HL-60 (cell line): Measurements from ENCODE around the gene NINJ1.

ENCODE experiments used
- CTCF ChIP-seq: IDR thresholded peaks from one replicate; pipeline ENCODE4 v1.5.1; 2011; ENCODE audit warnings: low read length, control low read depth, inconsistent platforms; ENCODE audit not compliant: insufficient read depth
- GABPA ChIP-seq: IDR thresholded peaks from 2 replicates; pipeline ENCODE4 v1.6.1; 2012; ENCODE audit warnings: low read depth
- POLR2AphosphoS5 ChIP-seq: IDR thresholded peaks from 2 replicates; pipeline ENCODE4 v1.6.1; 2012; ENCODE audit warnings: low read depth
- SPI1 ChIP-seq: IDR thresholded peaks from 2 replicates; pipeline ENCODE4 v1.6.1; 2012; ENCODE audit warnings: low read depth, mild to moderate bottlenecking, borderline replicate concordance
- TF ChIP-seq, protein P1 (sequence below): IDR thresholded peaks from 2 replicates; pipeline ENCODE4 v1.6.1; 2012; ENCODE audit warnings: low read depth; ENCODE audit not compliant: insufficient replicate concordance

DNA sequence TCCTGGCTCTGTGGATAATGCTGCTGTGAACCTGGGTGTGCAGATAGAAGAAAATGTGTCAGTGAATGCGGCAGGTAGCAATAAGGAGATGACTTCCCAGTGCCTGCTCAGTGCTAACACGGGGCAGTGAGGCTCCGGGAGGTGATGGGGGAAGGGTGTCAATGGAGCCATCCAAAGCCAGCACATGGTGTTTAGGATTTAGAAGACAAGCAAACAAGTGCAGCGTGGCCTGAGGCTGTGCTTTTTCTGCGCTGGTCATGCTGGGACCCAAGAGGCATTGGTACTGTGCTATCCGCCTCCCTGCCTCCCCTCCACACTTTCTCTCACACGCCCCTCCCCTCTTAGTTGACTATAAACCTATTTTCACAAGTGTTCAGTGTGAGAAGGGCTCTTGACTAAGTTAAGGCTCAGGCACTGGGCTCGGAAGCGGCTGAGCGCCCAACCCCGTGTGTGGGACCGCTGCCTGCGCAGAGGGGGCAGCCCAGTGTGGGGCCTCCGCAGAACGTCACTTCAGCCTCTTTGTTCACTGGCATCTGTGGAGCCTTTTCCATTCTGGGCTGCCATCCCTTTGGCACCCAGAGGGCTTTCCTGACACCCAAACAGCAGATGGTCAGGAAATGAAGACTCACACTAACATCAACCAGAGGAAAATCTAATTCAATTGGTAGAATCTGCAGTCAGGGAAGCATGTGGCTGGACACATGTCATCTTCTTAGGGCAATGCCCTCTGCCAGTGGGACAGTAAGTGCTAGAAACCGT, 21.8 kb upstream of the NINJ1 start:
- TF ChIP-seq CTCF (no peak), POLR2AphosphoS5 (no peak), SPI1 (no peak), GABPA (no peak)
- TF ChIP-seq, protein P1, sequence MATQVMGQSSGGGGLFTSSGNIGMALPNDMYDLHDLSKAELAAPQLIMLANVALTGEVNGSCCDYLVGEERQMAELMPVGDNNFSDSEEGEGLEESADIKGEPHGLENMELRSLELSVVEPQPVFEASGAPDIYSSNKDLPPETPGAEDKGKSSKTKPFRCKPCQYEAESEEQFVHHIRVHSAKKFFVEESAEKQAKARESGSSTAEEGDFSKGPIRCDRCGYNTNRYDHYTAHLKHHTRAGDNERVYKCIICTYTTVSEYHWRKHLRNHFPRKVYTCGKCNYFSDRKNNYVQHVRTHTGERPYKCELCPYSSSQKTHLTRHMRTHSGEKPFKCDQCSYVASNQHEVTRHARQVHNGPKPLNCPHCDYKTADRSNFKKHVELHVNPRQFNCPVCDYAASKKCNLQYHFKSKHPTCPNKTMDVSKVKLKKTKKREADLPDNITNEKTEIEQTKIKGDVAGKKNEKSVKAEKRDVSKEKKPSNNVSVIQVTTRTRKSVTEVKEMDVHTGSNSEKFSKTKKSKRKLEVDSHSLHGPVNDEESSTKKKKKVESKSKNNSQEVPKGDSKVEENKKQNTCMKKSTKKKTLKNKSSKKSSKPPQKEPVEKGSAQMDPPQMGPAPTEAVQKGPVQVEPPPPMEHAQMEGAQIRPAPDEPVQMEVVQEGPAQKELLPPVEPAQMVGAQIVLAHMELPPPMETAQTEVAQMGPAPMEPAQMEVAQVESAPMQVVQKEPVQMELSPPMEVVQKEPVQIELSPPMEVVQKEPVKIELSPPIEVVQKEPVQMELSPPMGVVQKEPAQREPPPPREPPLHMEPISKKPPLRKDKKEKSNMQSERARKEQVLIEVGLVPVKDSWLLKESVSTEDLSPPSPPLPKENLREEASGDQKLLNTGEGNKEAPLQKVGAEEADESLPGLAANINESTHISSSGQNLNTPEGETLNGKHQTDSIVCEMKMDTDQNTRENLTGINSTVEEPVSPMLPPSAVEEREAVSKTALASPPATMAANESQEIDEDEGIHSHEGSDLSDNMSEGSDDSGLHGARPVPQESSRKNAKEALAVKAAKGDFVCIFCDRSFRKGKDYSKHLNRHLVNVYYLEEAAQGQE = no peak
